ENCODE data around the gene CES3.

Gene CES3

DNA sequence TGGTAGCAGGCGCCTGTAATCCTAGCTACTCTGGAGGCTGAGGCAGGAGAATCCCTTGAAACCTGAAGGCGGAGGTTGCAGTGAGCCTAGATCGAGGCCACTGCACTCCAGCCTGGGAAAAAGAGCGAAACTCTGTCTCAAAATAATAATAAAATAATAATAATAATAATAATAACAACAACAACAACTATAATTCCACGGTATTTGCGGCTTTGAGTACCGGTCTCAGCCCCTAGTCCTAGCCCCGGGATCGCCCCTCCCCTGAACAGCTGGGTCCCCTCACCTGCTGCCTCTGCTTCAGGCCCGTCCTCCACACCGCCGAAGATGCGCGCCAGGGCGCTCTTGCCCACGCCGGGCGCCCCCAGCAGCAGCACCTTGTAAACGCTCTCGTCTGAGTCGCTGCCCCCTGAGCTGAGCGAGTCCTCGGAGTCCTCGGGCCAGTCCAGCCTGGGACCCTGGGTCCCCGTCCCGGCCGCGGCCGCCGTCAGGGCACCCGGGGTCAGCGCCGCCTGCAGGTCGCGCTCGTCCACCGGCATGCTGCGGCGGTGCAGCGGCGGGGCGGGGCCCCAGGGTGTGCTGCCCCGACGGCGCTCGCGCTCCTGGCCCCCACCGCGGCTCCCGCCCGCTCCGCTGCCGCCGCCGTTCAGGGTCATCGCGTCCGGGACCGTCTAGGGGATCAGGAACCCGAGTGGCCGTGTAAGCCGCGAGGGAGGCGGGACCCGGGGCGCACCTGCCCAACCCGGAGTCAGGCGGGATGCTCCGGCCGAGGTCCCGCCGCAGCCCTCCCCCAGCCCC lies 36.3 kb upstream of the CES3 start:
- Histone ChIP-seq H3K9me3 (replicated peaks in 1 of 11) (no peaks in the 10 kb centered on the region), H3K4me1 (peaks cover 63 to 93% (median 88%) of the 10 kb centered on the region in 10 experiments), H3K4me3 (peak overlapping the region; percentile 35 to 59 (median 50); a peak in 19 of 20 replicates), H3K36me3 (no peaks in the 10 kb centered on the region), H3K4me2 (peak overlapping the region; percentile 77 to 97 (median 92)), H4K20me1 (peaks cover 0 to 24% (median 0%) of the 10 kb centered on the region in 11 experiments; a peak in 2 of 22 replicates), H3K9ac (peak overlapping the region in 7 of 11 experiments; percentile 18 to 81 (median 69); a peak in 8 of 22 replicates), H3K27ac (peak overlapping the region in 6 of 11 experiments; percentile 71 to 93 (median 81); a peak in 12 of 22 replicates), H3K27me3 (peaks cover 29 to 38% (median 34%) of the 10 kb centered on the region in 11 experiments)
- no peak for TF ChIP-seq Cebpa-rat (IDR thresholded peaks at IDR 0.05)

DNA sequence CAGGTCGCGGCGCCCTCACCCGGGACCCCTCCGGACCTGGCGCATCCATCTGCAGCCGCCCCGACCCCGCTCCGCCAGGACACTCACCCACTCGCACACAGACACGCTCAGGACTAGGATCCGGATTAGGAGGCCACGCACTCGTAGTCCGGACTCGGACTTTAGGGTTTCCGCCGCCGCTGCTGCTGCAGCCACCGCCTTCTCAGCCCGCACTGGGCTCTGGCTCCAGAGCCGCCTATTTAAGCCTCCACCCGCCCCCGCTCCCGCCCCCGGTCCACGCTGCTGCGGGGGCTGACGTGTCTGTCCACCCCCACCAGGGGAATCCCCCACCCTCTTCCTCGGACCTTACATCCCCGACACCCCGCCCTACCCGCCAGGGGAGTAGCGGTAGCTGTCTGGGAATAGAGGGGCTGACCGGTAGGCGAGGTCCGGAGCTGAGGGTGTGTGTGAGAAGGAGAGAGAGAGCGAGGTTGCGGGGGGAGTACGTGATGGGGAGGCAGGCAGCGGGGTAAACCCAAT lies 35.7 kb upstream of the CES3 start, which contains the start of gene RRAD:
Gene RRAD (minus strand): TSS at position 214 of the 519 bp plus-strand sequence. CDS start 356 bp downstream, outside the sequence.
- no peaks in the 10 kb centered on the region for H3K9me3 ChIP-seq (replicated peaks in 1 of 11)
- peaks cover 29 to 38% (median 34%) of the 10 kb centered on the region in 11 experiments for H3K27me3 ChIP-seq
- peak within 1 kb of the TSS; percentile 35 to 59 (median 50); a peak in 19 of 20 replicates for H3K4me3 ChIP-seq
- H3K36me3 ChIP-seq = peaks cover 0 to 5% (median 0%) of the 10 kb centered on the region in 11 experiments; a peak in 2 of 22 replicates
- peaks cover 63 to 87% (median 83%) of the 10 kb centered on the region in 10 experiments for H3K4me1 ChIP-seq
- peak within 1 kb of the TSS in 7 of 11 experiments; percentile 18 to 81 (median 69); a peak in 9 of 22 replicates for H3K9ac ChIP-seq
- H3K4me2 ChIP-seq = peak within 1 kb of the TSS; percentile 77 to 97 (median 92)
- no peak for TF ChIP-seq Cebpa-rat (IDR thresholded peaks at IDR 0.05)
- peaks cover 0 to 24% (median 0%) of the 10 kb centered on the region in 11 experiments; a peak in 2 of 22 replicates for H4K20me1 ChIP-seq
- peak within 1 kb of the TSS in 8 of 11 experiments; percentile 71 to 93 (median 81); a peak in 15 of 22 replicates for H3K27ac ChIP-seq

DNA sequence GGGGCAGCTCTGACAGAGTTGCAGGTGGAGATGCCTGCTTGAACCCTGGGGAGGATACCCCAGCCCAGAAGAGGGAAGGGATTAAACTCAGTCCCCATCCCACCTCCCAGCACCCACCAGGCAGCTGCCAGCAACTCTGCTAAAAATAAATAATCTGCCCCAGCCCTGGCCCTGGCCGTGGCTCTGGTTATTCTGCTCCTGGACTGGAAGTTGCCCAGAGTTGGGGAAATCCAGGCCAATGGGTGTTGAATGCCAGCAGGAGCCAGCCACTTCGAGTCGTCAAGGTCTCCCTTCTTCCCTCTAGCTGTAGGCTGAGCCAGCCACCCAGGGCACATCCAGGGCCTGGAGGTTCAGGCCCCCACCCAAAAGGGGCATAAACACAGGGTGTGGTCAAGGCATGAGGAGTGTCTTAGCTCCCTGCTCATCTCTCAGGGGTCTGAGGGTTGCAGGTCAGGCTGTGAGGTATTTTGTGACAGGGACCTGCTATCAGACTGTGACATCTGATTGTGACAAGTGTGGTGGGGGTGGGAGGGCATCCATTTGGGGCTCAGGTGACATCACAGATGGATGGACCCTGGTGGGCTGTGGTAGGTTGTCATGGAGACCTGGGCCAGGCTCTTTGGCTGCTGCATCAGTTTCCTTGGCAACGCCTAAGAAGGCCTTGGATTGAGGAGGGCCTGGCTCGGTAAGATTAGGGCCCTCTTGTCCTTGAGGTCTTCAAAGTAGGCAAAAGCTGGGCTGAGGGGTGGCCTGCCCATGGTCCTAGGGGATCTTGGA lies 34.7 kb upstream of the CES3 start:
- H3K4me3 ChIP-seq = no peak overlapping the region; a peak in 2 of 20 replicates
- no peak for TF ChIP-seq Cebpa-rat (IDR thresholded peaks at IDR 0.05)
- no peaks in the 10 kb centered on the region for H3K9me3 ChIP-seq (replicated peaks in 1 of 11)
- H3K36me3 ChIP-seq = peaks cover 3 to 12% (median 5%) of the 10 kb centered on the region in 11 experiments; a peak in 12 of 22 replicates
- H3K27me3 ChIP-seq = peaks cover 29 to 38% (median 34%) of the 10 kb centered on the region in 11 experiments
- peak overlapping the region in 6 of 11 experiments; percentile 2 to 55 (median 36); a peak in 6 of 22 replicates for H3K9ac ChIP-seq
- H3K27ac ChIP-seq = peak overlapping the region in 3 of 11 experiments; percentile 65 to 84 (median 78); a peak in 7 of 22 replicates
- H3K4me1 ChIP-seq = peaks cover 63 to 82% (median 76%) of the 10 kb centered on the region in 10 experiments
- peaks cover 0 to 28% (median 0%) of the 10 kb centered on the region in 11 experiments; a peak in 3 of 22 replicates for H4K20me1 ChIP-seq
- H3K4me2 ChIP-seq = peak overlapping the region; percentile 77 to 97 (median 92)

DNA sequence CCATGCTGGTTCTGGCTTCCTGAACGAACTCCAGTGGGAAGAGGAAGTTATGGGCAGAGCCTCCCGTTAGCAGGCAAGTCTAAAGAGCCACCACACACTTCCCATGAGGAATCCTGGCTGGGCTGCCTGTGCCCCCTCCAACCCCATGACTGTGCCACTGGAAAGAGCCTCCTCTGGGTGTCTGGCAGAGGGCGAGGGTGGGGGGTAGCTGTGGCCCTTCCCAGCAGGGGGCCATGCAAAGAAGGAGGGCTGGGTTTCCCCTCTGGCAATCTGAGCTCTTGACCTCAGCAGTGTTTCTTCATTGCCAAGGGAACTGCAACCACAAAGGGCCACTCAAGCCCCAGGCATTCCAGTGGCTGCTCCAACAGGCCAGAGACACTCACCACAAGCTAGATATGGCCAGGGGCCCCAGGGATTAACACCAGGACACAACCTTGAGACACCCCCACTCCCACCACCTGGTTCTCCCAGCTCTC lies 34.1 kb upstream of the CES3 start:
- peak overlapping the region in 5 of 11 experiments; percentile 2 to 84 (median 65); a peak in 7 of 22 replicates for H3K27ac ChIP-seq
- H3K36me3 ChIP-seq = peaks cover 8 to 19% (median 11%) of the 10 kb centered on the region in 11 experiments; a peak in 20 of 22 replicates
- peaks cover 0 to 29% (median 1%) of the 10 kb centered on the region in 11 experiments; a peak in 11 of 22 replicates for H4K20me1 ChIP-seq
- H3K4me2 ChIP-seq = peak overlapping the region; percentile 77 to 97 (median 92)
- H3K9me3 ChIP-seq (replicated peaks in 1 of 11) = no peaks in the 10 kb centered on the region
- peak overlapping the region in 3 of 11 experiments; percentile 32 to 45 (median 44); a peak in 5 of 22 replicates for H3K9ac ChIP-seq
- H3K4me3 ChIP-seq = no peak overlapping the region
- peaks cover 64 to 79% (median 71%) of the 10 kb centered on the region in 10 experiments for H3K4me1 ChIP-seq
- H3K27me3 ChIP-seq = peaks cover 29 to 38% (median 34%) of the 10 kb centered on the region in 11 experiments
- no peak for TF ChIP-seq Cebpa-rat (IDR thresholded peaks at IDR 0.05)

DNA sequence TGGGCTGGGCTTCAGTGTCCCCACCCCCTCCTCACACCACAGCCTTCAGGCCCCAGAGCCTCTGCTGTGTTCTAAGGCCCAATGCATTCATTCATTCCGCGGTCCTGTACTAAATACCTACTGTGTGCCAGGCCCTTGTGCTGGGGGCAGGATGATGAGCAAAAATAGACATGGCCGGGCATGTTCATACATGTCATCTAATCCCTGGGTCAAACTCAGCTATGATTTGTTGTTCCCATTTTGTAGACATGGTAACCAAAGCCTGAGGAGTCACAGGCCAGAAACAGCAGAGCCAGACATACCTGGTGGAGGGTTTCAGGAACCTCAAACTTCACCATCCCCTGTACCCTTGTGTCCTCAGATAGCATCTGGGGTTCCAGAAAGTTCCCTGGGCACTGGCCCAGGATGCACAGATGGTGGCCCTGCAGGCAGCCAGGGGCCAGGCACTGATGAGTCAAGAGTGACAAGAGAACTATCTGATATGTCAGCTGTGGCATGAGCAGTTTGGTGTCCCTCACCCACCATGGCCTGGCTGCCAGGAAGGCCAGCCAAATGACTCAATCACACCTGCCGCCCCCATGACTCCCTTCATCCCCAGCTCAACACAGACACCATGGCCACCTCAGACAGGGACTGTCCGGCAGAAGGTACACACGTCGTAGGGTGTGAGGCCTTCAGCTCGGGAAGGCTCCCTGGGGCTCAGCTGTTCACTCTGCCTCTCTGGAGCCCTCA lies 33.0 kb upstream of the CES3 start:
- peaks cover 15 to 30% (median 21%) of the 10 kb centered on the region in 11 experiments; a peak in 21 of 22 replicates for H3K36me3 ChIP-seq
- peaks cover 65 to 79% (median 72%) of the 10 kb centered on the region in 10 experiments for H3K4me1 ChIP-seq
- H3K4me2 ChIP-seq = peak overlapping the region; percentile 77 to 97 (median 92); a peak in 21 of 22 replicates
- no peaks in the 10 kb centered on the region for H3K9me3 ChIP-seq (replicated peaks in 1 of 11)
- H3K4me3 ChIP-seq = no peak overlapping the region
- TF ChIP-seq Cebpa-rat (IDR thresholded peaks at IDR 0.05) = no peak
- peak overlapping the region in 5 of 11 experiments; percentile 9 to 84 (median 65); a peak in 8 of 22 replicates for H3K27ac ChIP-seq
- peaks cover 0 to 37% (median 12%) of the 10 kb centered on the region in 11 experiments; a peak in 11 of 22 replicates for H4K20me1 ChIP-seq
- peak overlapping the region in 1 of 11 experiments; percentile 44; a peak in 1 of 22 replicates for H3K9ac ChIP-seq
- H3K27me3 ChIP-seq = peaks cover 29 to 38% (median 34%) of the 10 kb centered on the region in 11 experiments

DNA sequence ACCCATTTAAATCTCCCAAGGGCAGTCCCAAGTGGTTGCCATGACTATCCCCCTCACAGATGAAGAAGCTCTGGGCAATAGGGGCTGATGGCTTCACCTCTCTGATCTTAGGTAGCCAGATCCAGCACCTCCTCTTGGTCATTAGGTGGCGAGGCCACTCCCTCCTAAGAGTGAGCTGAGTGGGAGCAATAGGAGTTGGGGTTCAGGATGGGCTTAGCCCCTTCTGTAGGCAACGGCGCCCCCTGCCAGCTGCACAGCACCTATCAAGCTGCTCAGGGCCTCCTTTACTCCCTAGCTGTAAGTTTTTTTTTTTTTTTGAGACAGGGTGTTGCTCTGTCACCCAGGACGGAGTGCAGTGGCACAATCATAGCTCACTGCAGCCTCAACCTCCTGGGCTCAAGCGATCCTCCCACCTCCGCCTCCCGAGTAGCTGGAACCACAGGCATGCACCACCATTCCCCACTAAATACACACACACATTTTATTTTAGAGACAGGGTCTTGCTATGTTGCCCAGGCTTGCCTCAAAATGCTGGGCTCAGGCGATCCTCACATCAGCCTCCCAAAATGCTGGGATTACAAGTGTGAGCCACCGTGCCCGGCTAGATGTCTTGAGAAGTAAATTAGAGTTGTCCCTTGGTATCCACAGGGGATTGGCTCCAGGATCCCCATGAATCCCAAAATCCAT lies 32.2 kb upstream of the CES3 start:
- no peak for TF ChIP-seq Cebpa-rat (IDR thresholded peaks at IDR 0.05)
- Histone ChIP-seq H4K20me1 (peaks cover 0 to 34% (median 19%) of the 10 kb centered on the region in 11 experiments; a peak in 11 of 22 replicates), H3K9ac (no peak overlapping the region), H3K27ac (peak overlapping the region in 2 of 11 experiments; percentile 78 to 84; a peak in 4 of 22 replicates), H3K36me3 (peaks cover 15 to 30% (median 21%) of the 10 kb centered on the region in 11 experiments; a peak in 21 of 22 replicates), H3K9me3 (replicated peaks in 1 of 11) (no peaks in the 10 kb centered on the region), H3K4me3 (no peak overlapping the region), H3K4me1 (peaks cover 65 to 77% (median 71%) of the 10 kb centered on the region in 10 experiments), H3K27me3 (peaks cover 27 to 36% (median 30%) of the 10 kb centered on the region in 11 experiments), H3K4me2 (peak overlapping the region in 10 of 11 experiments; percentile 77 to 96 (median 90); a peak in 14 of 22 replicates)

DNA sequence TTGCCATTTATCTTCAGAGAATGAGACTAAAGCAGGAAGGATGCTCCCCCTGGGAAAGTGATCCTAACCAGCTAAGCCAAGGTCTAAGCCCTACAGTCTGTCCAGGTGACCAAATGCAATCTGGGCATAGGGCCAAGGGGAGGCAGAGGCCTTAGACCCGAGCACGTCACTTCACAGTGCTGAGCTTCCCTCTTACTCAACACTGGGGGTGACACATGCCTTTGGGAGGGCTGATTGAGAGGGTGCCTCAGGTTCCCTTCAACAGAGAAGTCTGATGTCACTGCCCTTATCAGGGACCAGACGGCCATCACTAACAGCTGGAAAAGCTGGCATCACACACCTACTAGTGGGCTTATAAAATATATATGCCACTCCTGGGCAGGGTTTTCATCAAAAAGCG lies 30.9 kb upstream of the CES3 start:
- Histone ChIP-seq H3K4me3 (no peak overlapping the region), H3K27ac (no peak overlapping the region), H3K9me3 (replicated peaks in 1 of 11) (no peaks in the 10 kb centered on the region), H3K9ac (0 out of 22 replicates have a peak overlapping the region, but pooled peaks of 2 of the 11 experiments have one; percentile 8 to 15), H3K4me2 (no peak overlapping the region), H3K4me1 (peaks cover 54 to 65% (median 60%) of the 10 kb centered on the region in 10 experiments), H3K27me3 (peaks cover 14 to 25% (median 18%) of the 10 kb centered on the region in 11 experiments), H3K36me3 (peaks cover 15 to 30% (median 21%) of the 10 kb centered on the region in 11 experiments; a peak in 21 of 22 replicates), H4K20me1 (peaks cover 0 to 28% (median 19%) of the 10 kb centered on the region in 11 experiments; a peak in 13 of 22 replicates)
- TF ChIP-seq Cebpa-rat (IDR thresholded peaks at IDR 0.05) = no peak
